NCI-H1417 (cell line): ENCODE data around the gene CDRT4.

Experiments
- DNase-seq, 3 experiments: peaks; one replicate each; lab custom pipeline; 2025; lab: John Stamatoyannopoulos, UW

The CDRT4 gene

GRCh38 chr17:15393414-15393813 lies 74.0 kb downstream of the CDRT4 start:
- DNase-seq = no peak

DNA sequence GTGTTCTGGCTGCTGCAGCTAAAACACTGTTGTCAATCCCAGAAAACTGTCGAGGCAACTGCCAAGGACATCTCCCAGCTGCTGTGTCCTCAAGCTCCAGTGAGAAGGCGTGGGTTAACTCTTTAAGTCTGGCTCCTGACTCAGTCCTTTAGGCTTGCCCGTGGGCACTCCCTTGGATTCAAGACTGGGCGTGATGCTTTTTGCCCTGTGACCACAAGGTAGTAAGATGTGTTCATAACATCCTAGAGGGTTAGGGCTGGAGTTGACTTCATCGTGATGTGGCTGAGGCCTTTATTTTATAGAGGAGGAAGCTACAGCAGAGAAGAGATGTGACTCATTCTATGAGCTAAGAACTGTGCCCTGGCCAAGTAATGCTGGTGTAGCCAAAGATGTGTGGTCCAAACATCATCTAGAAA lies 75.1 kb downstream of the CDRT4 start:
- DNase-seq = no peak

DNA sequence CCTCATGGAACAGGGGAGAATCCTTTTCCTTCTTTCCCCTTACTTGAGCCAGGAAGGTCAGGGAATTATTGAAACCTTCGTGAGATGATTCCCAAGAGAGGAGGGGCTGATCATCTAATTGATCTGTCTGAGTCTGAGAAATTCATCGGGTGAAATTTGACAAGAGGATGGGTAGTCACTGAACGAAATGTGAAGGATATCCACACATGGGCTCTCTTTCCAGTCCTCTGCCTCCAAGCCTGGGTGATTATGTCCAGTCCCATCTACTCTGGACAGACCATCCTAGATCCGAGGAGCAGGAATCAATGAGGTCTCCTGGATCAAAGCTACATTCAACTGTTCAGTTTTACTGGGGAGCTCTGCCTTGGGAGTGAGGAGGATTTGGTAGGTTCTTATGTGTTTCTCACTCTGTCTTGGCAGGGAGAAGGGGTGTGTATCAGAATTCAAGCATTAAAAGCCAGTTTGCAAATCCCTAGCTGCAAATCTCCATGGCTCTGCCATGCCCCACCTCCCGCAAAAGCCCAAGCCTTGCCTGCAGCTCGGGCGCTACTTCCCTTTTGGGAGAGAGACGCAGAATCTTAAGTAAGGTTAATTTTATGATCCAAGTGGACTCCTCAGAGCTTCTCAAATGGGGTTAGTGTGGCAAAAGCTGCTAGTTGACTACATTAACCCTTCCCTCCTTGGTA lies 78.9 kb downstream of the CDRT4 start:
- DNase-seq = no peak

DNA sequence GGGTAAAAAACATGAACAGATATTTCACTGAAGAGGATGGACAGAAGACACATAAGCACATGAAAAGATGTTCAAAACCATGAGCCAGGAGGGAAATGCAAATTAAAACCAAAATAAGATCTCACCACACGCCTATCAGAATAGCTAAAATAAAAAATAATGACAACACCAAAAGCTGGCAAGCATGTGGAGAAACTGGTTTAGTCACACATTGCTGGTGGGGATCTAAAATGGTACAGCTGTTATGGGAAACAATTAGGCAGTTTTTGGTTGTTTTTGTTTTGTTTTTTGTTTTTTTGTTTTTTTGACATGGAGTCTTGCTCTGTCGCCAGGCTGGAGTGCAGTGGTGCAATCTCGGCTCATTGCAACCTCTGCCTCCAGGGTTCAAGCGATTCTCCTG lies 81.3 kb downstream of the CDRT4 start:
- DNase-seq = no peak
